VCaP (cell line): Measurements from ENCODE around the gene PRKG1.
A peak's percentile ranks its signal among the peaks of the same experiment; 100 is the strongest.

Experiments
- H3K27ac ChIP-seq: fragments of 450-650 bp; 2 replicates; pipeline ENCODE4 v1.5.1; 2017
- CTCF ChIP-seq: fragments of 450-650 bp; conservative IDR thresholded peaks from 2 replicates; pipeline ENCODE4 v1.5.1; 2017; ENCODE audit warnings: mild to moderate bottlenecking, moderate library complexity

PRKG1 gene

DNA sequence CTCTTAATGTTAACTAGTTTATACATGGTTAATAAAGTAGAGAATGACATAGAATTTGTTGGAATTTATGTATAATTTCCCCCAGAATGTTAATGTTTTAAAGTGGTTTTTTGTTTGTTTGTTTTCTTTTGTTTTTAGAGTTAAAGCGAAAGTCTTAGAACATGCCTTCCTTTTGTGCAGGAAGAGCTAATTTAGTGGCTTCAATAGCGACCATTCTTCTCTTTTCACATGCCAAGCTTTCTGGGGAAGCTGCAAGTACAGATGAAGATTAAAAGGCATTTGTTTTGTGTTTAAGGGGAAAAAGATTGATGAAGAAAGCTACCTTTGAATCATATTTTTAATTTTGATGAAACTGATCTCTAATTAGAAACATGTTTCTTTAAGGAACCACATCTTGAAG is 881.4 kb downstream of the PRKG1 start:
- H3K27ac ChIP-seq: no peak overlapping the region
- TF ChIP-seq CTCF: no peak

GRCh38 chr10:51956822-51957221 is 882.5 kb downstream of the PRKG1 start:
- H3K27ac ChIP-seq: no peak overlapping the region
- no peak for TF ChIP-seq CTCF

DNA sequence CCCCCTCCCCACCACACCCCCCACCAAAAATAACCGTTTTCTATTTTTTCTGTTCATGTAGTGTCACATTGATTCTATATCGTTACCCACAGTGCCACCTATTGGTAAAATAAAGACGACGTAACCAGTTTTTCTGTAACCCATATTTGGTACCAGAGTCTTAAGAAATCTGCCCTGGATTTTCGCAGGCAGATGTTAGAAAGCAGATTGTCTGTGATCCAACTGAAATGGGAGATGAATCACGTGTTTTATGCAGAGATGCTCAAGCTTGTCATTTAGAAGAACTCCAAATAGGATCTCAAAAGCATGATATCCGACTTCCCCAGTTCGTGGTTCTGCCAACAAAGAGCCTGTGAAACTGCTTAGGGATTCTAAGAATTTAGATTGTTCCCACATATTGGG is 886.2 kb downstream of the PRKG1 start:
- H3K27ac ChIP-seq: no peak overlapping the region
- peak; percentile 71 for TF ChIP-seq CTCF

DNA sequence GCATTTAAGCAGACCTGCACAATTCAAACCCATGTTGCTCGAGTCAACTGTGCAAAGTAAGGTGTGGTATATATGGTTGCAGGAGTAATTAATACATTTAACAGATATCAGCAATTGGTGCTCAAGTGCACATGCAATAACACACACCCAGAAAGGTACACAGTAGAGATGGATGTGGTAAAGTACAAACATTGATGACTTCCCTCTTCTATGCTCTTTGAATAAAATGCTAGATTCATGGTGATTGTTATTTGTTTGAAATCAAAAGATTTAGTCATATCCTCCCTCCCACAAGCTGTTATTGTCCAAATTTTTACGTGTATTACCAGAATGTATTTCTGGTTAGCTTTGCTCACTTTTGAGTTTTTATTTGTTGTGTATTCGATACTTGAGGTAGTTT is 887.1 kb downstream of the PRKG1 start:
- no peak for TF ChIP-seq CTCF
- H3K27ac ChIP-seq: no peak overlapping the region

- no peak for TF ChIP-seq CTCF
- H3K27ac ChIP-seq: no peak overlapping the region
Observed at GRCh38 chr10:51964630-51965029, 890.3 kb downstream of the PRKG1 start.

- no peak for TF ChIP-seq CTCF
- H3K27ac ChIP-seq: no peak overlapping the region
Observed at GRCh38 chr10:51965451-51965850, 891.2 kb downstream of the PRKG1 start.

- TF ChIP-seq CTCF: no peak
- no peak overlapping the region for H3K27ac ChIP-seq
Observed at GRCh38 chr10:51972733-51973346, 898.6 kb downstream of the PRKG1 start.
